WTC11 (cell line): ENCODE measurements around the gene PHIP. TPM values are rescaled to one million over a fixed set of nuclear protein-coding genes. Genes with fewer than 3 reads are reported as not detected.

ENCODE experiments used
- ATAC-seq: fragments of 200-7000 bp; cut with Tn5 transposase; 2 replicates; pipeline ENCODE4 v1.10.0; 2021; ENCODE audit warnings: mild to moderate bottlenecking, moderate library complexity
- CTCF ChIA-PET: fragments of 300-600 bp; sonication (Branson Sonifier 250); formaldehyde crosslinking; loops from one replicate; lab custom pipeline; 2021; ENCODE audit warnings: antibody characterized with exemption; lab: Charles Lee
- POLR2A ChIA-PET: fragments of 350-600 bp; sonication (Branson Sonifier 250); formaldehyde crosslinking; loops from one replicate; lab custom pipeline; 2021; ENCODE audit warnings: antibody characterized with exemption; lab: Charles Lee
- DNase-seq: peaks from one replicate; pipeline ENCODE4 v3.0.0; 2021; ENCODE audit warnings: low spot score
- H3K27ac Mint-ChIP-seq: 2 replicates; pipeline ENCODE4 v1.8.0; 2021; ENCODE audit warnings: mixed read lengths
- H3K27me3 Mint-ChIP-seq: 2 replicates; pipeline ENCODE4 v1.8.0; 2021; ENCODE audit warnings: low read depth, mild to moderate bottlenecking, moderate library complexity, mixed read lengths
- H3K36me3 Mint-ChIP-seq: 2 replicates; pipeline ENCODE4 v1.8.0; 2021; ENCODE audit warnings: mixed read lengths
- H3K4me1 Mint-ChIP-seq: 2 replicates; pipeline ENCODE4 v1.8.0; 2022; ENCODE audit warnings: mixed read lengths
- H3K4me3 Mint-ChIP-seq: 2 replicates; pipeline ENCODE4 v1.8.0; 2021; ENCODE audit warnings: mild to moderate bottlenecking, moderate library complexity, mixed read lengths
- H3K9me3 Mint-ChIP-seq: 2 replicates; pipeline ENCODE4 v1.8.0; 2021; ENCODE audit warnings: mixed read lengths
- ESRRA ChIP-seq: sonication (generic); formaldehyde crosslinking; IDR thresholded peaks from 2 replicates; pipeline ENCODE4 v1.8.1; 2022; ENCODE audit warnings: mild to moderate bottlenecking, missing genetic modification reagents, borderline replicate concordance
- GABPB1 ChIP-seq: sonication (generic); formaldehyde crosslinking; IDR thresholded peaks from 2 replicates; pipeline ENCODE4 v1.8.1; 2023; ENCODE audit warnings: mild to moderate bottlenecking, missing genetic modification reagents
- HMGA2 ChIP-seq: fragments of 250-450 bp; sonication (Bioruptor Pico); IDR thresholded peaks from 2 replicates; pipeline ENCODE4 v1.4.0; 2021; ENCODE audit warnings: mild to moderate bottlenecking, moderate library complexity
- MXD4 ChIP-seq: fragments of 250-450 bp; sonication (Bioruptor Pico); IDR thresholded peaks from 2 replicates; pipeline ENCODE4 v1.8.0; 2021; ENCODE audit warnings: mild to moderate bottlenecking, moderate library complexity, borderline replicate concordance
- NFATC4 ChIP-seq: fragments of 250-450 bp; sonication (Bioruptor Pico); IDR thresholded peaks from 2 replicates; pipeline ENCODE4 v1.9.0; 2021; ENCODE audit warnings: mild to moderate bottlenecking
- PRRX2 ChIP-seq: fragments of 250-450 bp; sonication (Bioruptor Pico); IDR thresholded peaks from 2 replicates; pipeline ENCODE4 v1.8.0; 2021; ENCODE audit warnings: mild to moderate bottlenecking
- RELA ChIP-seq: sonication (generic); formaldehyde crosslinking; IDR thresholded peaks from 2 replicates; pipeline ENCODE4 v1.8.1; 2022; ENCODE audit warnings: missing genetic modification reagents, mild to moderate bottlenecking, borderline replicate concordance
- SMAD3 ChIP-seq: sonication (generic); formaldehyde crosslinking; IDR thresholded peaks from 2 replicates; pipeline ENCODE4 v1.8.0; 2022; ENCODE audit warnings: missing genetic modification reagents, mild to moderate bottlenecking, borderline replicate concordance
- TEAD4 ChIP-seq: sonication (generic); formaldehyde crosslinking; IDR thresholded peaks from 2 replicates; pipeline ENCODE4 v1.8.0; 2022; ENCODE audit warnings: mild to moderate bottlenecking, missing genetic modification reagents
- ZNF396 ChIP-seq: fragments of 250-450 bp; sonication (Bioruptor Pico); IDR thresholded peaks from 2 replicates; pipeline ENCODE4 v1.8.0; 2021; ENCODE audit warnings: mild to moderate bottlenecking, moderate library complexity, borderline replicate concordance
- ZNF671 ChIP-seq: fragments of 250-450 bp; sonication (Bioruptor Pico); IDR thresholded peaks from 2 replicates; pipeline ENCODE4 v1.8.0; 2021; ENCODE audit warnings: mild to moderate bottlenecking
- total RNA-seq: library from RNA; stranded (reverse); gene quantifications from 3 replicates; pipeline ENCODE4 v1.2.3, GENCODE V29; 2021
- TF ChIP-seq, protein P1 (sequence below): fragments of 250-450 bp; sonication (Bioruptor Pico); IDR thresholded peaks from 2 replicates; pipeline ENCODE4 v1.9.0; 2021; ENCODE audit warnings: mild to moderate bottlenecking, borderline replicate concordance
- TF ChIP-seq, protein P2 (sequence below): sonication (generic); formaldehyde crosslinking; IDR thresholded peaks from 2 replicates; pipeline ENCODE4 v1.8.0; 2022; ENCODE audit warnings: mild to moderate bottlenecking, missing genetic modification reagents
- TF ChIP-seq, protein P3 (sequence below): sonication (generic); formaldehyde crosslinking; IDR thresholded peaks from 2 replicates; pipeline ENCODE4 v1.8.1; 2022; ENCODE audit warnings: mild to moderate bottlenecking, missing genetic modification reagents, moderate library complexity, borderline replicate concordance
- TF ChIP-seq, protein P4 (sequence below): sonication (generic); formaldehyde crosslinking; IDR thresholded peaks from 2 replicates; pipeline ENCODE4 v1.8.0; 2023; ENCODE audit warnings: missing genetic modification reagents
- TF ChIP-seq, protein P5 (sequence below): sonication (generic); formaldehyde crosslinking; conservative IDR thresholded peaks from 2 replicates; pipeline ENCODE4 v1.8.1; 2022; ENCODE audit warnings: mild to moderate bottlenecking, missing genetic modification reagents
- TF ChIP-seq, protein P6 (sequence below): fragments of 250-450 bp; sonication (Bioruptor Pico); IDR thresholded peaks from 2 replicates; pipeline ENCODE4 v2.1.2; 2022; ENCODE audit warnings: mild to moderate bottlenecking, moderate library complexity
- TF ChIP-seq, protein P7 (sequence below): fragments of 250-450 bp; sonication (Bioruptor Pico); IDR thresholded peaks from 2 replicates; pipeline ENCODE4 v1.9.0; 2021; ENCODE audit warnings: mild to moderate bottlenecking

PHIP gene
- total RNA-seq, 1 experiment from 2014 or later = 45.6 TPM

DNA sequence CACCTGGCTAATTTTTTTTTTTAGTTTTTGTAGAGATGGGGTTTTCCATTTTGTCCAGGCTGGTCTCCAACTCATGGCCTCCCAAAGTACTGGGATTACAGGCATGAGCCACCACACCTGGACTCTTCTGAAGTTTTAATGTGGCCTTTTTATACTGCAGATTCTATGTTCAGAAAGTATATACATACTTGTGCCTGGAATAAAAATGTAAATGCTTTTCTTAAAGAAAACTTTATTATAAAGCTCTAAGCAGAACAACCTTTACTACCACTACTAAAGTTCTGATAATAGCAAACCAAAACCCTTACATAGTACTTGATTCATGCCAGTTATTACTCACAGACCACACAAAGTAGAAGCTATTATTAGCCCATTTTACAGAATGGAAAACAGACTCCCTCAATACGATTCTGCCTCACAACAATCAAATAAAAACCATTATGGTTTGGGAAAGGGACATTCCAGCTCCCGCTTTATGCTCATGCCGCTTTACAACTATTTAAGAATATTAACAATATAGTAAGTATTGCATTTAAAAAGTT lies 5.3 kb downstream of the PHIP start (continued):
- TF ChIP-seq, protein P1, sequence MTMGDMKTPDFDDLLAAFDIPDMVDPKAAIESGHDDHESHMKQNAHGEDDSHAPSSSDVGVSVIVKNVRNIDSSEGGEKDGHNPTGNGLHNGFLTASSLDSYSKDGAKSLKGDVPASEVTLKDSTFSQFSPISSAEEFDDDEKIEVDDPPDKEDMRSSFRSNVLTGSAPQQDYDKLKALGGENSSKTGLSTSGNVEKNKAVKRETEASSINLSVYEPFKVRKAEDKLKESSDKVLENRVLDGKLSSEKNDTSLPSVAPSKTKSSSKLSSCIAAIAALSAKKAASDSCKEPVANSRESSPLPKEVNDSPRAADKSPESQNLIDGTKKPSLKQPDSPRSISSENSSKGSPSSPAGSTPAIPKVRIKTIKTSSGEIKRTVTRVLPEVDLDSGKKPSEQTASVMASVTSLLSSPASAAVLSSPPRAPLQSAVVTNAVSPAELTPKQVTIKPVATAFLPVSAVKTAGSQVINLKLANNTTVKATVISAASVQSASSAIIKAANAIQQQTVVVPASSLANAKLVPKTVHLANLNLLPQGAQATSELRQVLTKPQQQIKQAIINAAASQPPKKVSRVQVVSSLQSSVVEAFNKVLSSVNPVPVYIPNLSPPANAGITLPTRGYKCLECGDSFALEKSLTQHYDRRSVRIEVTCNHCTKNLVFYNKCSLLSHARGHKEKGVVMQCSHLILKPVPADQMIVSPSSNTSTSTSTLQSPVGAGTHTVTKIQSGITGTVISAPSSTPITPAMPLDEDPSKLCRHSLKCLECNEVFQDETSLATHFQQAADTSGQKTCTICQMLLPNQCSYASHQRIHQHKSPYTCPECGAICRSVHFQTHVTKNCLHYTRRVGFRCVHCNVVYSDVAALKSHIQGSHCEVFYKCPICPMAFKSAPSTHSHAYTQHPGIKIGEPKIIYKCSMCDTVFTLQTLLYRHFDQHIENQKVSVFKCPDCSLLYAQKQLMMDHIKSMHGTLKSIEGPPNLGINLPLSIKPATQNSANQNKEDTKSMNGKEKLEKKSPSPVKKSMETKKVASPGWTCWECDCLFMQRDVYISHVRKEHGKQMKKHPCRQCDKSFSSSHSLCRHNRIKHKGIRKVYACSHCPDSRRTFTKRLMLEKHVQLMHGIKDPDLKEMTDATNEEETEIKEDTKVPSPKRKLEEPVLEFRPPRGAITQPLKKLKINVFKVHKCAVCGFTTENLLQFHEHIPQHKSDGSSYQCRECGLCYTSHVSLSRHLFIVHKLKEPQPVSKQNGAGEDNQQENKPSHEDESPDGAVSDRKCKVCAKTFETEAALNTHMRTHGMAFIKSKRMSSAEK = no peak
- TF ChIP-seq, protein P2, sequence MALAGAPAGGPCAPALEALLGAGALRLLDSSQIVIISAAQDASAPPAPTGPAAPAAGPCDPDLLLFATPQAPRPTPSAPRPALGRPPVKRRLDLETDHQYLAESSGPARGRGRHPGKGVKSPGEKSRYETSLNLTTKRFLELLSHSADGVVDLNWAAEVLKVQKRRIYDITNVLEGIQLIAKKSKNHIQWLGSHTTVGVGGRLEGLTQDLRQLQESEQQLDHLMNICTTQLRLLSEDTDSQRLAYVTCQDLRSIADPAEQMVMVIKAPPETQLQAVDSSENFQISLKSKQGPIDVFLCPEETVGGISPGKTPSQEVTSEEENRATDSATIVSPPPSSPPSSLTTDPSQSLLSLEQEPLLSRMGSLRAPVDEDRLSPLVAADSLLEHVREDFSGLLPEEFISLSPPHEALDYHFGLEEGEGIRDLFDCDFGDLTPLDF (CRISPR knock-in tag) = no peak
- TF ChIP-seq, protein P3, sequence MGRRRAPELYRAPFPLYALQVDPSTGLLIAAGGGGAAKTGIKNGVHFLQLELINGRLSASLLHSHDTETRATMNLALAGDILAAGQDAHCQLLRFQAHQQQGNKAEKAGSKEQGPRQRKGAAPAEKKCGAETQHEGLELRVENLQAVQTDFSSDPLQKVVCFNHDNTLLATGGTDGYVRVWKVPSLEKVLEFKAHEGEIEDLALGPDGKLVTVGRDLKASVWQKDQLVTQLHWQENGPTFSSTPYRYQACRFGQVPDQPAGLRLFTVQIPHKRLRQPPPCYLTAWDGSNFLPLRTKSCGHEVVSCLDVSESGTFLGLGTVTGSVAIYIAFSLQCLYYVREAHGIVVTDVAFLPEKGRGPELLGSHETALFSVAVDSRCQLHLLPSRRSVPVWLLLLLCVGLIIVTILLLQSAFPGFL (CRISPR knock-in tag) = no peak
- TF ChIP-seq RELA (CRISPR knock-in tag) = no peak
- TF ChIP-seq, protein P4, sequence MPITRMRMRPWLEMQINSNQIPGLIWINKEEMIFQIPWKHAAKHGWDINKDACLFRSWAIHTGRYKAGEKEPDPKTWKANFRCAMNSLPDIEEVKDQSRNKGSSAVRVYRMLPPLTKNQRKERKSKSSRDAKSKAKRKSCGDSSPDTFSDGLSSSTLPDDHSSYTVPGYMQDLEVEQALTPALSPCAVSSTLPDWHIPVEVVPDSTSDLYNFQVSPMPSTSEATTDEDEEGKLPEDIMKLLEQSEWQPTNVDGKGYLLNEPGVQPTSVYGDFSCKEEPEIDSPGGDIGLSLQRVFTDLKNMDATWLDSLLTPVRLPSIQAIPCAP = no peak
- no peak for TF ChIP-seq NFATC4 (CRISPR knock-in tag)

DNA sequence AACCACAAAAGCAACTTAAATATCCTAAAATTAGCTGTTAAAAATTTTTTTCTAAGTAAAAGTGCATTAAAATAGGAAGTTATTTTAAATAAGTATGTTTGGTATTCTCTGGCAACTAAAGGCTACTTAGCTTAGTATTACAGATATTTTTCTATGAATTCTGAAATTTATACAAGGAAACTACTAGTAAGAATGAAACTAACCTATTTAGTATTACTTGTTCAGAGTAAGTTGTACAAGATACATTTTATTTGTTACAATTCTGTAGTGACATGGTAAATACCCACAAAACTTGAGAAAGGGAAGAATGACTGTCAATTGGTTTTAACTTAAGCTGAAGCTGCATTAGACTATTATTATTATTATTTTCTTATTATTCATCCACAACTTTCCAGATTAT lies 6.5 kb downstream of the PHIP start:
- ChIA-PET CTCF (interaction anchor here (1.1 kb wide), 1 partner anchor 8 kb away, joined by 3 read pairs; no protein-coding TSS in a partner anchor), POLR2A (no interaction called here)
- no peak overlapping the region for H3K4me3 Mint-ChIP-seq
- TF ChIP-seq SMAD3 (CRISPR knock-in tag) (no peak), MXD4 (CRISPR knock-in tag) (no peak)
- peaks cover 56% of the 10 kb centered on the region for H3K4me1 Mint-ChIP-seq
- no peak for ATAC-seq
- H3K9me3 Mint-ChIP-seq = no peaks in the 10 kb centered on the region
- H3K27me3 Mint-ChIP-seq = no peaks in the 10 kb centered on the region
- no peak for DNase-seq
- H3K36me3 Mint-ChIP-seq = peaks cover 7% of the 10 kb centered on the region
- H3K27ac Mint-ChIP-seq = no peak overlapping the region

DNA sequence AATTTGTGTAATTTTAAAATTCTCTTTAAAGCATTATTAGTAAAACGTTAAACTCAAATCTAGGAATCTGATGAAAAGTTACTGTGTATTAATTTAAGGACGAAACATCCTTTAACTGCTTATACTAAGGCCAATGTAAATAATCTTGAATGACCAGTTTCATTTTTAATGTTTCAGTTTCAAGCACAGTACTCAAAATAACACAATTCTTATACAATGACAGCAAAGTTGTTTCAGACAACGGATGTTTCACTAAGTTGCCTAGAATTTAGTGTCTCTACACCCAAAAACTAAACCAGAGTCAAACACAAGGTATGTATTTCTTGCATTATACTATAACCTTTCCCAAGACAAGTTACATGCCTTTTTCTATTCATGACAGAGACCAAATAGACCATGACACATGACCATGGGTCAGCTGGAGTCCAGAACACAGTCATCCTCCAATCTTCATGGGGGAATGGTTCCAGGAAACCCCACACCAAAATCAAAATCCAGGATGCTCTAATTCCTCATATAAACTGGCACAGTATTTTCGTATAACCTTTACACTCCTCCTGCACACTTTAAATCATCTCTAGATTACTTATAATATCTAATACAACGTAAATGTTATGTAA lies 7.7 kb downstream of the PHIP start:
- Mint-ChIP-seq H3K27ac (0 out of 2 replicates have a peak overlapping the region, but pooled peaks have one; percentile 12), H3K4me1 (peaks cover 47% of the 10 kb centered on the region), H3K27me3 (no peaks in the 10 kb centered on the region), H3K9me3 (no peaks in the 10 kb centered on the region), H3K36me3 (peaks cover 7% of the 10 kb centered on the region), H3K4me3 (no peak overlapping the region)
- CTCF ChIA-PET = interaction anchor here (1.1 kb wide), 1 partner anchor 9 kb away, joined by 3 read pairs; no protein-coding TSS in a partner anchor
- DNase-seq = no peak
- POLR2A ChIA-PET = no interaction called here
- no peak for ATAC-seq
- TF ChIP-seq TEAD4 (no peak), ESRRA (CRISPR knock-in tag) (no peak), HMGA2 (CRISPR knock-in tag) (no peak), ZNF671 (CRISPR knock-in tag) (no peak), PRRX2 (CRISPR knock-in tag) (no peak), ZNF396 (CRISPR knock-in tag) (no peak), RELA (CRISPR knock-in tag) (no peak), GABPB1 (CRISPR knock-in tag) (no peak)
- TF ChIP-seq, protein P5, sequence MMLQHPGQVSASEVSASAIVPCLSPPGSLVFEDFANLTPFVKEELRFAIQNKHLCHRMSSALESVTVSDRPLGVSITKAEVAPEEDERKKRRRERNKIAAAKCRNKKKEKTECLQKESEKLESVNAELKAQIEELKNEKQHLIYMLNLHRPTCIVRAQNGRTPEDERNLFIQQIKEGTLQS (CRISPR knock-in tag) = no peak
- TF ChIP-seq, protein P6, sequence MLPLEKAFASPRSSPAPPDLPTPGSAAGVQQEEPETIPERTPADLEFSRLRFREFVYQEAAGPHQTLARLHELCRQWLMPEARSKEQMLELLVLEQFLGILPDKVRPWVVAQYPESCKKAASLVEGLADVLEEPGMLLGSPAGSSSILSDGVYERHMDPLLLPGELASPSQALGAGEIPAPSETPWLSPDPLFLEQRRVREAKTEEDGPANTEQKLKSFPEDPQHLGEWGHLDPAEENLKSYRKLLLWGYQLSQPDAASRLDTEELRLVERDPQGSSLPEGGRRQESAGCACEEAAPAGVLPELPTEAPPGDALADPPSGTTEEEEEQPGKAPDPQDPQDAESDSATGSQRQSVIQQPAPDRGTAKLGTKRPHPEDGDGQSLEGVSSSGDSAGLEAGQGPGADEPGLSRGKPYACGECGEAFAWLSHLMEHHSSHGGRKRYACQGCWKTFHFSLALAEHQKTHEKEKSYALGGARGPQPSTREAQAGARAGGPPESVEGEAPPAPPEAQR = no peak
- TF ChIP-seq, protein P7, sequence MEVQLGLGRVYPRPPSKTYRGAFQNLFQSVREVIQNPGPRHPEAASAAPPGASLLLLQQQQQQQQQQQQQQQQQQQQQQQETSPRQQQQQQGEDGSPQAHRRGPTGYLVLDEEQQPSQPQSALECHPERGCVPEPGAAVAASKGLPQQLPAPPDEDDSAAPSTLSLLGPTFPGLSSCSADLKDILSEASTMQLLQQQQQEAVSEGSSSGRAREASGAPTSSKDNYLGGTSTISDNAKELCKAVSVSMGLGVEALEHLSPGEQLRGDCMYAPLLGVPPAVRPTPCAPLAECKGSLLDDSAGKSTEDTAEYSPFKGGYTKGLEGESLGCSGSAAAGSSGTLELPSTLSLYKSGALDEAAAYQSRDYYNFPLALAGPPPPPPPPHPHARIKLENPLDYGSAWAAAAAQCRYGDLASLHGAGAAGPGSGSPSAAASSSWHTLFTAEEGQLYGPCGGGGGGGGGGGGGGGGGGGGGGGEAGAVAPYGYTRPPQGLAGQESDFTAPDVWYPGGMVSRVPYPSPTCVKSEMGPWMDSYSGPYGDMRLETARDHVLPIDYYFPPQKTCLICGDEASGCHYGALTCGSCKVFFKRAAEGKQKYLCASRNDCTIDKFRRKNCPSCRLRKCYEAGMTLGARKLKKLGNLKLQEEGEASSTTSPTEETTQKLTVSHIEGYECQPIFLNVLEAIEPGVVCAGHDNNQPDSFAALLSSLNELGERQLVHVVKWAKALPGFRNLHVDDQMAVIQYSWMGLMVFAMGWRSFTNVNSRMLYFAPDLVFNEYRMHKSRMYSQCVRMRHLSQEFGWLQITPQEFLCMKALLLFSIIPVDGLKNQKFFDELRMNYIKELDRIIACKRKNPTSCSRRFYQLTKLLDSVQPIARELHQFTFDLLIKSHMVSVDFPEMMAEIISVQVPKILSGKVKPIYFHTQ = no peak
